T-cell (primary cell): ENCODE results near the gene ABCA8. TPM values are rescaled to one million over a fixed set of nuclear protein-coding genes. Genes with fewer than 3 reads are reported as not detected.

Source experiments
- ATAC-seq, 4 experiments: fragments of 200-7000 bp in 3 of 4; fragments of 150-1000 bp in 1 of 4; cut with Tn5 transposase; replicated peaks in 1 of 4; 1 replicate in 3 of 4; 2 replicates in 1 of 4; pipeline ENCODE4 v1.10.0; 2021; ENCODE audit warnings: moderate library complexity in 3 of 4, mild to moderate bottlenecking in 2 of 4, moderate number of reproducible peaks in 1 of 4
- CTCF ChIA-PET, 2 donors: fragments of 300-600 bp; sonication (Branson Sonifier 250); formaldehyde crosslinking; loops; one replicate each; lab custom pipeline; 2022; ENCODE audit warnings: antibody characterized with exemption in 2 of 2; lab: Charles Lee
- POLR2A ChIA-PET, 2 donors: fragments of 300-600 bp; sonication (Branson Sonifier 250); formaldehyde crosslinking; loops; one replicate each; lab custom pipeline; 2022; ENCODE audit warnings: antibody characterized with exemption in 2 of 2; lab: Charles Lee
- DNase-seq, 35 experiments: peaks; one replicate each; pipeline versions ENCODE4 v3.0.0 to v3.0.0-alpha.2; 2013 to 2023
- H3K27ac ChIP-seq: one replicate; pipeline ENCODE4 v1.5.1; 2013; ENCODE audit warnings: low read length
- H3K27me3 ChIP-seq, 2 experiments: replicated peaks in 1 of 2; 1 replicate in 1 of 2; 2 replicates in 1 of 2; pipeline versions ENCODE4 v1.6.1 to v1.7.0; 2013; ENCODE audit warnings: low read length in 1 of 2, mixed read lengths in 1 of 2; ENCODE audit not compliant: control insufficient read depth in 2 of 2, insufficient read depth in 2 of 2; ENCODE audit errors: extremely low read depth in 1 of 2
- H3K36me3 ChIP-seq, 2 donors: 1 replicate in 1 of 2; 2 replicates in 1 of 2; pipeline versions ENCODE4 v1.6.1 to v1.7.0; 2013; ENCODE audit warnings: low read length in 1 of 2; ENCODE audit not compliant: control insufficient read depth in 2 of 2, insufficient read depth in 1 of 2; ENCODE audit errors: extremely low read depth in 1 of 2
- H3K4me1 ChIP-seq, 2 experiments: 1 replicate in 1 of 2; 2 replicates in 1 of 2; pipeline versions ENCODE4 v1.6.1 to v1.7.0; 2013; ENCODE audit warnings: low read length in 2 of 2, mixed read lengths in 1 of 2; ENCODE audit not compliant: insufficient read depth in 2 of 2, control insufficient read depth in 1 of 2; ENCODE audit errors: extremely low read depth in 1 of 2
- H3K4me3 ChIP-seq, 2 donors: 1 replicate in 1 of 2; 2 replicates in 1 of 2; pipeline versions ENCODE4 v1.5.1 to v1.7.0; 2013; ENCODE audit warnings: mild to moderate bottlenecking in 2 of 2, low read length in 1 of 2, moderate library complexity in 1 of 2; ENCODE audit not compliant: control insufficient read depth in 1 of 2; ENCODE audit errors: extremely low read depth in 1 of 2
- H3K9me3 ChIP-seq: 2 replicates; pipeline ENCODE4 v1.7.0; 2013
- H3K27ac Mint-ChIP-seq, 2 donors: one replicate each; pipeline ENCODE4 v1.8.0; 2020 to 2021; ENCODE audit warnings: mild to moderate bottlenecking in 2 of 2, mixed read lengths in 2 of 2
- H3K27me3 Mint-ChIP-seq, 2 donors: one replicate each; pipeline ENCODE4 v1.8.0; 2021 to 2022; ENCODE audit warnings: mixed read lengths in 2 of 2
- H3K36me3 Mint-ChIP-seq: one replicate; pipeline ENCODE4 v1.8.0; 2021; ENCODE audit warnings: mixed read lengths
- H3K4me1 Mint-ChIP-seq, 3 donors: one replicate each; pipeline ENCODE4 v1.8.0; 2020 to 2022; ENCODE audit warnings: mixed read lengths in 3 of 3, mild to moderate bottlenecking in 1 of 3
- H3K4me3 Mint-ChIP-seq, 3 donors: one replicate each; pipeline ENCODE4 v1.8.0; 2020 to 2022; ENCODE audit warnings: mild to moderate bottlenecking in 3 of 3, mixed read lengths in 3 of 3, moderate library complexity in 3 of 3
- H3K9me3 Mint-ChIP-seq, 3 donors: one replicate each; pipeline ENCODE4 v1.8.0; 2020 to 2022; ENCODE audit warnings: mixed read lengths in 3 of 3
- WGBS: methylation state at CpG from one replicate; pipeline ENCODE4 v1.1.5; 2013; ENCODE audit warnings: missing lambda C conversion rate; ENCODE audit not compliant: insufficient coverage; 5-methylcytosine and 5-hydroxymethylcytosine counted together
- total RNA-seq, 35 experiments: library from RNA in 6 of 35; stranded (reverse) in 6 of 35; fragments of 120-200 nt in 1 of 35; gene quantifications; one replicate each; pipeline versions ENCODE4 v1.2.1 to v1.2.4 and lab custom pipeline; 2013 to 2026

The ABCA8 gene
- total RNA-seq, 5 donors from 2014 or later (not counting 1 experiment from before 2014, with no cell fraction given): 0.19 to 0.76 (median 0.32) TPM; not detected in 2

DNA sequence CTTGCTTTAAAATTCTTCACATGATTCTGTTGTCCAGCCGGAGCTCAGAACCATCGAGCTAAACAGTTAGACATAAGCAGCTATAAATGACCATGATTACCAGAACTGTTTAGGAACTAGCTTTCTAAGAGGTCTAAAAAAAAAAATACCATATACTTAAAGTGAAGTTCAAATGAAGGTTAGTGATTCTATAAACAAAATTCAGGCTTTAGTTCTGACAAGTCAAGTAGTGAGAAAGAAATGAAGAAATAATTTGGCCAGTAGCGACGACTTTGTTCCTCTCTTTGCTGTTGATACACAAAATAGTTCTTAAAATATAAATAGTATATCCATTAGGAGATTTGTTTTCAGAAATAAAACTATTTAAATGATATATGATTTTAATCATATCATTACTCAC lies 27.7 kb downstream of the ABCA8 start:
- ChIA-PET CTCF (no interaction called here), POLR2A (no interaction called here)
- Mint-ChIP-seq H3K36me3 (no peaks in the 10 kb centered on the region), H3K27me3 (peaks cover 0 to 3% of the 10 kb centered on the region in 2 donors), H3K4me1 (no peaks in the 10 kb centered on the region), H3K9me3 (no peaks in the 10 kb centered on the region), H3K4me3 (no peak overlapping the region), H3K27ac (no peak overlapping the region)
- Histone ChIP-seq H3K36me3 (no peaks in the 10 kb centered on the region), H3K27me3 (no peaks in the 10 kb centered on the region), H3K9me3 (no peaks in the 10 kb centered on the region), H3K4me1 (no peaks in the 10 kb centered on the region), H3K4me3 (no peak overlapping the region), H3K27ac (no peak overlapping the region)
- DNase-seq (no peak), ATAC-seq (no peak)
- 42% methylated on average over 2 of the region's 4 CpGs for WGBS

DNA sequence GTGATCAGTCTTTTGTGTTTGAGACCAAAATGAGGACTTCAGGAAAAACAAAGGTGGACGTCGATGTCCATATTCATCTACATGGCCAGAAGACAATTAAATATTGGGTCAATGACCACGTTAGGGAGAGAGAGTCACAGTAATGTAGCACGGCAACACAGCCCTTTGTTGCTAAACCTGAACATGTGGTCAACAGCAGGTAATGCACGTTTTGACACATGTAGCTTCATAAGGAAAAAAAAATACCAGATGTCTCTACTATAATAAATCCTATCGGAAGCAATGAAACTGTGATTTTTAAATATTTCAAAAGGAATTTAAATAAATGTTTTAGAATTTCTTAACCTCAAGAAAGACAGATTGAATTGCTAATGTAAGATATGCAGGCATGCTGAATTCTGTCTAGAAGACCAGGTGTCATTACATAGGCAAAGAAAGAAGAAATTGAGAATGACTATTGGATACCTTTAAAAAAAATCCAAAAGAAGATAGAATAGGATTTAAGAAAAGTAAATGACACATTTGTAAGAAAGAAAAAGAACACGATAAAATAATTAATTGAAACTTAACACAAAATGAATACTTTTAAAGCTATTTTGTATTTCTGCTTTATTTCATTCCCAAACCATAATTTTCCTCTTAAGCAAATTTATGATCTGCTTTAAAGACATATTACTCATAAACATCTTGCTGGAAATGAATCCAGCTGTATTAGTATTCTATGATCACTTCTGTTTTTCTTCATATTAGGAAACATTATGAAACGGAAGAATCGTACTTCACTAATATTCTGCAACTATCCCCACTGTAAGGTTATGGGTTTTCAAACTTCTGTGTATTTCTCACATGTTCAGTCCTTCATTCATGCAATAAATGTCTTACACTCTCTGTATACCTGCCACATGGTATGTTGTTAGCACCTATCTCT lies 30.1 kb downstream of the ABCA8 start:
- Histone ChIP-seq H3K36me3 (no peaks in the 10 kb centered on the region), H3K4me1 (no peaks in the 10 kb centered on the region), H3K27ac (no peak overlapping the region), H3K9me3 (no peaks in the 10 kb centered on the region), H3K27me3 (no peaks in the 10 kb centered on the region), H3K4me3 (no peak overlapping the region)
- ChIA-PET CTCF (interaction anchor here in 1 of 2 donors (0.7 kb wide), 1 partner anchor 265 kb away, joined by 4 read pairs; no protein-coding TSS in a partner anchor), POLR2A (no interaction called here)
- Mint-ChIP-seq H3K4me3 (no peak overlapping the region), H3K27ac (no peak overlapping the region), H3K4me1 (no peaks in the 10 kb centered on the region), H3K36me3 (no peaks in the 10 kb centered on the region), H3K27me3 (peaks cover under 1 to 1% of the 10 kb centered on the region in 2 donors), H3K9me3 (peaks cover under 1% of the 10 kb centered on the region in 3 donors)
- ATAC-seq: no peak
- no peak for DNase-seq
- WGBS: 100% methylated on average over 4 of the region's 9 CpGs

DNA sequence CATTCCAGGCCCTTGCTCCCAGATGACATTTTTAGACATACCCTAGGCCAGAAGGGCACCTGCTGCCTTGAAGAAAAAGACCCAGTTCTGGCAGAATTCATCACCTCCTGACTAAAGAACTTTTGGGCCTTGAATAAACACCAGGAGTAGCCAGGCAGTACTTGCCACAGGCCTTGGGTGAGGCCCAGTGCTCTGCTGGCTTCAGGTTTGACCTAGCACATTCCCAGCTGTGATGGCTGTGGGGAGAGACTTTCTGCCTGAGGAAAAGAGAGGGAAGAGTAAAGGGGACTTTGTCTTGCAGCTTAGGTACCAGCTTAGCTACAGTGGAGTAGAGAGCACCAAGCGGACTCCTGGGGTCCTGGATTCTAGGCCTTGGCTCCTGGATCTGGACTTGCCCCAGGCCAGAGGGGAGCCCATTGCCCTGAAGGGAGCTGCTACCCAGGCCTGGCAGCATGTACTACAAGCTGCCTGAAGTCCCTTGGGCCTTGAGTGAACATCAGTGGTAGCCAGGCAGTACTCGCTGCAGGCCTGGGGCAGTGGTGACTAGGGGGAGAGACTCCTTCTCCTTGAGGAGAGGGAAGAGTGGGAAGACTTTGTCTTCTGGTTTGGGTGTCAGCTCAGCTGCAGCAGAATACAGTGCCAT lies 44.3 kb downstream of the ABCA8 start:
- H3K4me3 Mint-ChIP-seq: no peak overlapping the region
- no peaks in the 10 kb centered on the region for H3K36me3 Mint-ChIP-seq
- Histone ChIP-seq H3K27ac (no peak overlapping the region), H3K4me3 (no peak overlapping the region), H3K9me3 (no peaks in the 10 kb centered on the region), H3K27me3 (peaks cover 0 to 6% of the 10 kb centered on the region in 2 experiments), H3K36me3 (no peaks in the 10 kb centered on the region), H3K4me1 (no peaks in the 10 kb centered on the region)
- no peak for ATAC-seq
- POLR2A ChIA-PET: no interaction called here
- H3K27me3 Mint-ChIP-seq: peaks cover 0 to 9% of the 10 kb centered on the region in 2 donors
- no peaks in the 10 kb centered on the region for H3K4me1 Mint-ChIP-seq
- DNase-seq: no peak
- CTCF ChIA-PET: no interaction called here
- 78% methylated on average over 2 of the region's 2 CpGs for WGBS
- no peak overlapping the region for H3K27ac Mint-ChIP-seq
- peaks cover 4 to 20% (median 9%) of the 10 kb centered on the region in 3 donors for H3K9me3 Mint-ChIP-seq

DNA sequence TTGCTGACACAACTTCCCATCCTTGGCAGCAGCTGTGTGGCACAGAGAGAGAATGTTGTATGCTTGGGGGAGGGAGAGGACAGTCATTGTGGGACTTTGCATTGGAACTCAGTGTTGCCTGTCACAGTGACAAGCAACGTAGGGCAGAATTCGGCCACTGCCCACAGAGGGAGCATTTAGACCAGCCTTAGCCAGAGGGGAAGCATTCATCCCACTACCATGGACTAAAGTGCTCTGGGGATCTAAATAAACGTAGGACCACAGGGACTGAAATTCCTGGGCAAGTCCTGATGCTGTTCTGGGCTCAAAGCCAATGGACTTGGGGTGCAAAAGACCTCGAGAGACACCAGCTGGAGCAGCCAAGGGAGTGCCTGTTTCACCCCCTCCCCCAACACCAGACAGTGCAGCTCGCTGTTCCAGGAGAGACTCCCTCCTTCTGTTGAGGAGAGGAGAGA lies 44.9 kb downstream of the ABCA8 start:
- POLR2A ChIA-PET: no interaction called here
- 33% methylated on average over 1 of the region's 5 CpGs for WGBS

DNA sequence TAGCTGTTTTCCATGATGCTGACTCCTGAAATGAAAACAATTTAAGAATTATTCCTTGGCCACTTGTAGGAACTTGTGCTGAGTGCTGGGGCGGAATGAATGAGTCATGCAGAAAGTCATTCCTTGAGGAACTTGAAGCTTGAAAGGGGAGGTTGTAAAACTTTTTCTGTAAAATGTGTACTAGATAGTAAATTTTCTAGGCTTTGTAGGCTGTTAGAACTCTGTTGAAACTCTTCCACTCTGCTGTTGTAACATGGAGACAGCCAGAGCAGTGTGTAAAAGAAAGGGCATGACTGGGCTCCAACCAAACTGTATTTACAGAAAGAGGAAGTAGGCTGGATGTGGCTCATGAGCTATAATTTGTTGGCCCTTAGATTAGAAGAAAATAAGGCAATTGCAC lies 46.1 kb downstream of the ABCA8 start:
- no peak overlapping the region for H3K4me3 Mint-ChIP-seq
- no peaks in the 10 kb centered on the region for H3K36me3 ChIP-seq
- ChIA-PET POLR2A (no interaction called here), CTCF (no interaction called here)
- DNase-seq (no peak), ATAC-seq (no peak)
- H3K36me3 Mint-ChIP-seq: no peaks in the 10 kb centered on the region
- H3K4me1 ChIP-seq: no peaks in the 10 kb centered on the region
- no peak overlapping the region for H3K27ac ChIP-seq
- H3K4me3 ChIP-seq: no peak overlapping the region
- H3K27me3 ChIP-seq: peaks cover 0 to 6% of the 10 kb centered on the region in 2 experiments
- H3K4me1 Mint-ChIP-seq: no peaks in the 10 kb centered on the region
- peaks cover 2 to 9% (median 3%) of the 10 kb centered on the region in 3 donors for H3K9me3 Mint-ChIP-seq
- no peaks in the 10 kb centered on the region for H3K9me3 ChIP-seq
- WGBS: 85% methylated on average over 1 of the region's 1 CpG
- H3K27me3 Mint-ChIP-seq: peaks cover 0 to 9% of the 10 kb centered on the region in 2 donors
- H3K27ac Mint-ChIP-seq: no peak overlapping the region

More for the DNA sequence above, 44.9 kb downstream of the ABCA8 start:
- no peak for DNase-seq
- Mint-ChIP-seq H3K4me1 (no peaks in the 10 kb centered on the region), H3K27me3 (peaks cover 0 to 9% of the 10 kb centered on the region in 2 donors), H3K36me3 (no peaks in the 10 kb centered on the region), H3K4me3 (no peak overlapping the region), H3K27ac (no peak overlapping the region), H3K9me3 (peaks cover 4 to 14% (median 9%) of the 10 kb centered on the region in 3 donors)
- peaks cover 0 to 6% of the 10 kb centered on the region in 2 experiments for H3K27me3 ChIP-seq
- no peak overlapping the region for H3K27ac ChIP-seq
- ATAC-seq: no peak
- no peaks in the 10 kb centered on the region for H3K4me1 ChIP-seq
- no peaks in the 10 kb centered on the region for H3K36me3 ChIP-seq
- CTCF ChIA-PET: no interaction called here
- no peaks in the 10 kb centered on the region for H3K9me3 ChIP-seq
- H3K4me3 ChIP-seq: no peak overlapping the region

DNA sequence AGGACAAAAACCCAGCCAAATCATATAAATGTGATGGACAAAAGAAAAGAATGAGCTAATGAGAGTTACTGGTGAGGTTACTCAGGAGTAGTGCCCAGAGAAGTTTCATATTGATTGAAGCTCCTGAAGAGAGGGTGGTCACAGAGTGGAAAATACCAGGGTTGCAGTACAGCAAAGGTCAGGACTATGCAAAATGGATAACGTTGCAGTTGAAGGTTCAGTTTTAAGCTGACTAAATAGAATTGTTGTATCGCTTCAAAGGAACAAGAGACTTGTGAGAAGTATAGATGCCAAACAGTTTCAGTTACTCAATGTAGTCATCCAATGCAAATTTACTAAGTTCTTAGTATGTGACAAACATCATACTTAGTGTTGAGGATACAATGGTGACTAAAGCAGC lies 47.1 kb downstream of the ABCA8 start:
- H3K4me1 ChIP-seq: no peaks in the 10 kb centered on the region

More for the DNA sequence above, 47.1 kb downstream of the ABCA8 start:
- no CpG with 5 or more reads among the region's 2 CpGs for WGBS
- H3K36me3 Mint-ChIP-seq: no peaks in the 10 kb centered on the region
- H3K4me1 Mint-ChIP-seq: no peaks in the 10 kb centered on the region
- peaks cover 0 to 6% of the 10 kb centered on the region in 2 experiments for H3K27me3 ChIP-seq
- no peak overlapping the region for H3K27ac Mint-ChIP-seq
- no peak overlapping the region for H3K4me3 Mint-ChIP-seq
- POLR2A ChIA-PET: no interaction called here
- no peak overlapping the region for H3K4me3 ChIP-seq
- DNase-seq (no peak), ATAC-seq (no peak)
- H3K9me3 ChIP-seq: no peaks in the 10 kb centered on the region
- no peak overlapping the region for H3K27ac ChIP-seq
- CTCF ChIA-PET: no interaction called here
- H3K27me3 Mint-ChIP-seq: peaks cover 0 to 9% of the 10 kb centered on the region in 2 donors
- peaks cover 0 to 9% (median 0%) of the 10 kb centered on the region in 3 donors for H3K9me3 Mint-ChIP-seq
- no peaks in the 10 kb centered on the region for H3K36me3 ChIP-seq
